ENCODE results near the gene PDIA6. TPM values are rescaled to one million over a fixed set of nuclear protein-coding genes. Genes with fewer than 3 reads are reported as not detected.

Gene PDIA6
- total and polyA plus RNA-seq, 2 donors from 2014 or later, result 190 to 225 TPM

DNA sequence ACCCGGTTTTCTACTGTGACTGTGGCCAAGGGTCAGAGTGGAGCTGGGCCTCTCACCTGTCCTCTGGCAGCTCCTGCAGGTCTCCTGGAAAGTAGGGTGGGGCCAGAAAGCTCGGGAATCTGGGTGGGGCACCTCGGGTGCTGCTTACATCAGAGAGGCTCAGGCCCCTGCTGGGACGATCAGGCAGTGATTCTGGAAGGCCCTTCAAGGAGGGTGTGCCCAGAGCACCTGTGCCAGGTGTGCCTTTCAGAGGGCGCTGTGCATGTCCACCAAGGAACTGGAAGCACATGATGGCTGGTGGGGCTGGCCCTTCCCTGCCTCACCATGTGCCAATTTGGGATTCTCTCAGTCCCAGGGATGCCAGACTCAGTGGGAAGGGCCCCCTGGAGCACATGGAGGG, 47.1 kb downstream of the PDIA6 start:
- TF ChIP-seq, protein P1, sequence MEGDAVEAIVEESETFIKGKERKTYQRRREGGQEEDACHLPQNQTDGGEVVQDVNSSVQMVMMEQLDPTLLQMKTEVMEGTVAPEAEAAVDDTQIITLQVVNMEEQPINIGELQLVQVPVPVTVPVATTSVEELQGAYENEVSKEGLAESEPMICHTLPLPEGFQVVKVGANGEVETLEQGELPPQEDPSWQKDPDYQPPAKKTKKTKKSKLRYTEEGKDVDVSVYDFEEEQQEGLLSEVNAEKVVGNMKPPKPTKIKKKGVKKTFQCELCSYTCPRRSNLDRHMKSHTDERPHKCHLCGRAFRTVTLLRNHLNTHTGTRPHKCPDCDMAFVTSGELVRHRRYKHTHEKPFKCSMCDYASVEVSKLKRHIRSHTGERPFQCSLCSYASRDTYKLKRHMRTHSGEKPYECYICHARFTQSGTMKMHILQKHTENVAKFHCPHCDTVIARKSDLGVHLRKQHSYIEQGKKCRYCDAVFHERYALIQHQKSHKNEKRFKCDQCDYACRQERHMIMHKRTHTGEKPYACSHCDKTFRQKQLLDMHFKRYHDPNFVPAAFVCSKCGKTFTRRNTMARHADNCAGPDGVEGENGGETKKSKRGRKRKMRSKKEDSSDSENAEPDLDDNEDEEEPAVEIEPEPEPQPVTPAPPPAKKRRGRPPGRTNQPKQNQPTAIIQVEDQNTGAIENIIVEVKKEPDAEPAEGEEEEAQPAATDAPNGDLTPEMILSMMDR (IDR thresholded peaks at IDR 0.05; ENCODE audit: borderline replicate concordance, extremely low read depth, insufficient read depth), result no peak
- FAIRE-seq (no peak), DNase-seq (no peak)
- Histone ChIP-seq H3K4me1 (ENCODE audit: control insufficient read depth in 2 of 3, insufficient read depth in 2 of 3, low read depth in 1 of 3, low read length in 3 of 3) (peaks cover 0 to 2% (median 0%) of the 10 kb centered on the region in 3 donors), H3K9me3 (ENCODE audit: control insufficient read depth in 2 of 3, insufficient read depth in 1 of 3, low read length in 3 of 3) (no peaks in the 10 kb centered on the region), H3K4me3 (ENCODE audit: low read length in 3 of 3) (no peak overlapping the region), H3K9ac (ENCODE audit: low read length in 3 of 3) (no peak overlapping the region), H3K36me3 (ENCODE audit: control insufficient read depth in 2 of 3, insufficient read depth in 3 of 3, low read length in 3 of 3) (no peaks in the 10 kb centered on the region), H3K27me3 (ENCODE audit: control insufficient read depth, insufficient read depth, low read length) (no peaks in the 10 kb centered on the region), H3K27ac (ENCODE audit: low read depth in 2 of 2, low read length in 2 of 2) (no peak overlapping the region)
- intact Hi-C loops (cut with DNase I), result no loop called here

DNA sequence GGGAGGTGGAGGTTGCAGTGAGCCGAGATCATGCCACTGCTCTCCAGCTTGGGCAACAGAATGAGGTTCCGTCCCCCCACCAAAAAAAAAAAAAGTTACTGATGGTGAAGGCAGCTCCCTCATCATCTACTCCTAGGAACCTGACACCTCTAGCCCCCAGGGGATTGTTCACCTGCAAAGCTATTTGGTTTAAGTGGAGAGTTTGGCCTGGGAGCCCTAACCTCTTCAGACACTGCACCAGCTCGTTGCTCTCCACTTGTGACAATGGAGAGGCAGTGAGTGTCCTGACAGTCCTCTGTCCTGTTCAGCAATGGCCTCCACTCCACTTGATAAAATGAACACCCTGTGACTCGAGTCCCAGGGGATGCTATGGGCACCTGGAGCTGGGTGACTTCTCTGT, 47.7 kb downstream of the PDIA6 start:
- Histone ChIP-seq H3K27ac (ENCODE audit: low read depth in 2 of 2, low read length in 2 of 2) (no peak overlapping the region), H3K9me3 (ENCODE audit: control insufficient read depth in 2 of 3, insufficient read depth in 1 of 3, low read length in 3 of 3) (no peaks in the 10 kb centered on the region), H3K36me3 (ENCODE audit: control insufficient read depth in 2 of 3, insufficient read depth in 3 of 3, low read length in 3 of 3) (no peaks in the 10 kb centered on the region), H3K9ac (ENCODE audit: low read length in 3 of 3) (no peak overlapping the region), H3K4me1 (ENCODE audit: control insufficient read depth in 2 of 3, insufficient read depth in 2 of 3, low read depth in 1 of 3, low read length in 3 of 3) (peaks cover 0 to 2% (median 0%) of the 10 kb centered on the region in 3 donors), H3K4me3 (ENCODE audit: low read length in 3 of 3) (no peak overlapping the region), H3K27me3 (ENCODE audit: control insufficient read depth, insufficient read depth, low read length) (no peaks in the 10 kb centered on the region)
- TF ChIP-seq, protein P1 (IDR thresholded peaks at IDR 0.05; ENCODE audit: borderline replicate concordance, extremely low read depth, insufficient read depth), result no peak
- DNase-seq (no peak), FAIRE-seq (no peak)
- intact Hi-C loops (cut with DNase I), result no loop called here

DNA sequence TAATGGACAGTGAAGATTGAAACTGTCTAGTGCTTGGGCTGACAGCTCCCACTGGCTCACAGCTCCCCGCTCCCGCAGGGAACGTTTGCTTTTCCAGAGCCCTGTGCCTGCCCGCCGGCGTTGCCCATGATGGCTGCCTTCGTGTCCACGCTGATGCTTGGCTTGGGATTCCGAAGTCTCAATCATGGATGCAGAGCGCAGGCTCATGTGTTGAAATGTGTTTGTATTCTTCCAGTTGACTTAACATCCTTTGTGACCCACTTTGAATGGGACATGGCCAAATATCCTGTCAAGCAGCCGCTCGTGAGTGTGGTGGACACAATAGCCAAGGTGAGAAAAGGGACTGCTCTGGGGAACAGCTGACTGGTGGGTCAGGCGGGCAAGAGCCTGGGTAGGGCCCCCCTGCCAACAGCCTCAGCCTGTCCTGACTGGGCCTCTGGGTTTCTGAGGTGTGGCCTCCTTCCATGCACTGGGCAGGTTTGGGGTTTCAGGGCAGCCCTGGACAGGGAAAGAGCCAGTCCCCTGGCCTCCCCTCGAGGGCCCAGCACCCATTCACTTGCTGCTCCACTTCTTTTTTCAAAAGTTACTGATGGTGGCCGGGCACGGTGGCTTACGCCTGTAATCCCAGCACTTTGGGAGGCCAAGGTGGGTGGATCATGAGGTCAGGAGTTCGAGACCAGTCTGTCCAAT, 48.3 kb downstream of the PDIA6 start:
- FAIRE-seq, result no peak
- Histone ChIP-seq H3K9ac (ENCODE audit: low read length in 3 of 3) (no peak overlapping the region), H3K36me3 (ENCODE audit: control insufficient read depth in 2 of 3, insufficient read depth in 3 of 3, low read length in 3 of 3) (no peaks in the 10 kb centered on the region), H3K27me3 (ENCODE audit: control insufficient read depth, insufficient read depth, low read length) (no peaks in the 10 kb centered on the region), H3K4me3 (ENCODE audit: low read length in 3 of 3) (no peak overlapping the region), H3K27ac (ENCODE audit: low read depth in 2 of 2, low read length in 2 of 2) (no peak overlapping the region), H3K4me1 (ENCODE audit: control insufficient read depth in 2 of 3, insufficient read depth in 2 of 3, low read depth in 1 of 3, low read length in 3 of 3) (peaks cover 0 to 2% (median 0%) of the 10 kb centered on the region in 3 donors), H3K9me3 (ENCODE audit: control insufficient read depth in 2 of 3, insufficient read depth in 1 of 3, low read length in 3 of 3) (no peaks in the 10 kb centered on the region)
- peak in 1 of 5 donors; percentile 23 for DNase-seq
- intact Hi-C loops (cut with DNase I), result no loop called here
- TF ChIP-seq, protein P1 (IDR thresholded peaks at IDR 0.05; ENCODE audit: borderline replicate concordance, extremely low read depth, insufficient read depth), result no peak

DNA sequence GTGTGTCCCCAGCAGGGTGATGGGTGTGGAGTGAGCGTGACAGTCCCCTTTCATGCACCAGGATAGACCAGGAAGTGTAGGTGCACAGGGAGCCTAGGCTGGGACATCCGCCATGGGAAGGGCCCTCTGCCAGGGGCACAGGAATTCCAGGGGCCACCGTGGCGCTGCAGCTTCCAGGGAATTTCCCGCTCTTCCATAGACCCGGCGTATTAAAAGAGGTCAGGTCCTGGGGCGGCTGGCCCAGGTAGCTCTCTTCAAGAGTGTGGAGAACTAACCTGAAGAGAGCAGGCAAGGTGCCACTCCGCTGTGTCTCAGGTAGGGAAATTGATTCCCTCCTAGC, 49.2 kb downstream of the PDIA6 start:
- DNase-seq (no peak), FAIRE-seq (no peak)
- Histone ChIP-seq H3K4me1 (ENCODE audit: control insufficient read depth in 2 of 3, insufficient read depth in 2 of 3, low read depth in 1 of 3, low read length in 3 of 3) (peaks cover 0 to 2% (median 0%) of the 10 kb centered on the region in 3 donors), H3K27ac (ENCODE audit: low read depth in 2 of 2, low read length in 2 of 2) (no peak overlapping the region), H3K9me3 (ENCODE audit: control insufficient read depth in 2 of 3, insufficient read depth in 1 of 3, low read length in 3 of 3) (no peaks in the 10 kb centered on the region), H3K4me3 (ENCODE audit: low read length in 3 of 3) (no peak overlapping the region), H3K27me3 (ENCODE audit: control insufficient read depth, insufficient read depth, low read length) (no peaks in the 10 kb centered on the region), H3K36me3 (ENCODE audit: control insufficient read depth in 2 of 3, insufficient read depth in 3 of 3, low read length in 3 of 3) (no peaks in the 10 kb centered on the region), H3K9ac (ENCODE audit: low read length in 3 of 3) (no peak overlapping the region)
- intact Hi-C loops (cut with DNase I), result no loop called here
- TF ChIP-seq, protein P1 (IDR thresholded peaks at IDR 0.05; ENCODE audit: borderline replicate concordance, extremely low read depth, insufficient read depth), result no peak
